A673 (cell line): ENCODE measurements around the gene PCED1B. TPM values are rescaled to one million over a fixed set of nuclear protein-coding genes. Genes with fewer than 3 reads are reported as not detected.

ENCODE experiments used
- BruUV-seq: library from RNA; stranded (reverse); fragments of 400-500 nt; replicated peaks from 2 replicates; lab custom pipeline; 2021; lab: Mats Ljungman, UMichigan
- CTCF ChIA-PET: fragments of 300-600 bp; sonication (Branson Sonifier 250); formaldehyde crosslinking; loops from one replicate; lab custom pipeline; 2022; ENCODE audit warnings: antibody characterized with exemption; lab: Charles Lee
- POLR2A ChIA-PET: fragments of 300-600 bp; sonication (Branson Sonifier 250); formaldehyde crosslinking; loops from one replicate; lab custom pipeline; 2022; ENCODE audit warnings: antibody characterized with exemption; ENCODE audit not compliant: low non-redundant PET; lab: Charles Lee
- DNase-seq: peaks from one replicate; pipeline ENCODE4 v3.0.0-alpha.2; 2015; ENCODE audit warnings: low spot score
- H3K27ac ChIP-seq: fragments of 200-600 bp; sonication (generic); 2 replicates; pipeline ENCODE4 v1.5.1; 2016; ENCODE audit warnings: mixed run types, low read depth, mild to moderate bottlenecking, mixed read lengths, antibody characterized with exemption, low read length; ENCODE audit not compliant: poor library complexity, severe bottlenecking
- H3K27me3 ChIP-seq: fragments of 200-600 bp; sonication (generic); replicated peaks from 2 replicates; pipeline ENCODE4 v1.6.1; 2017; ENCODE audit warnings: mixed run types, low read depth, mild to moderate bottlenecking, mixed read lengths, antibody characterized with exemption, low read length; ENCODE audit not compliant: insufficient read depth, poor library complexity
- H3K36me3 ChIP-seq: fragments of 200-600 bp; sonication (generic); 2 replicates; pipeline ENCODE4 v1.6.1; 2016; ENCODE audit warnings: mixed run types, mild to moderate bottlenecking, mixed read lengths, antibody characterized with exemption, low read length; ENCODE audit not compliant: insufficient read depth, poor library complexity, severe bottlenecking
- H3K4me1 ChIP-seq: fragments of 200-600 bp; sonication (generic); 2 replicates; pipeline ENCODE4 v1.6.1; 2017; ENCODE audit warnings: mixed run types, mild to moderate bottlenecking, mixed read lengths, antibody characterized with exemption, low read length; ENCODE audit not compliant: insufficient read depth, poor library complexity, severe bottlenecking
- H3K4me3 ChIP-seq: fragments of 200-600 bp; sonication (generic); 2 replicates; pipeline ENCODE4 v1.5.1; 2016; ENCODE audit warnings: low read depth, mixed run types, mild to moderate bottlenecking, mixed read lengths, low read length; ENCODE audit not compliant: poor library complexity, severe bottlenecking
- H3K9me3 ChIP-seq: fragments of 200-600 bp; sonication (generic); 2 replicates; pipeline ENCODE4 v1.6.1; 2016; ENCODE audit warnings: mixed run types, low read depth, mild to moderate bottlenecking, mixed read lengths, antibody characterized with exemption, low read length; ENCODE audit not compliant: poor library complexity, severe bottlenecking
- CTCF ChIP-seq: fragments of 300-800, 200-600 bp; sonication (generic); conservative IDR thresholded peaks from 2 replicates; pipeline ENCODE4 v1.5.1; 2017; ENCODE audit warnings: low read depth, mild to moderate bottlenecking, antibody characterized with exemption, low read length, moderate library complexity, mixed read lengths
- EZH2 ChIP-seq: fragments of 200-600 bp; sonication (generic); IDR thresholded peaks from 2 replicates; pipeline ENCODE4 v1.6.1; 2017; ENCODE audit warnings: borderline replicate concordance, low read depth, mild to moderate bottlenecking, mixed read lengths, antibody characterized with exemption, low read length; ENCODE audit not compliant: poor library complexity, severe bottlenecking
- intact Hi-C: fragments of 100-400 bp; cut with micrococcal nuclease; formaldehyde crosslinking; loops from one replicate; pipeline ENCODE4 v1.10.0; 2022; ENCODE audit not compliant: unreplicated experiment
- total RNA-seq: library from RNA; stranded (reverse); gene quantifications from 2 replicates; pipeline ENCODE4 v1.2.3, GENCODE V29; 2021

PCED1B gene
- total RNA-seq, 1 experiment from 2014 or later, result 3.1 TPM

- CTCF ChIA-PET, result no interaction called here
- no TSS peak for BruUV-seq
- Histone ChIP-seq H3K36me3 (no peaks in the 10 kb centered on the region), H3K27ac (no peak overlapping the region), H3K9me3 (no peaks in the 10 kb centered on the region), H3K4me1 (peaks cover 6% of the 10 kb centered on the region), H3K27me3 (no peaks in the 10 kb centered on the region), H3K4me3 (no peak overlapping the region)
- intact Hi-C loops, result no loop called here
- DNase-seq, result no peak
- POLR2A ChIA-PET, result no interaction called here
- TF ChIP-seq EZH2, result no peak
- TF ChIP-seq CTCF, result no peak
Measured at GRCh38 chr12:47190271-47190750, 110.9 kb downstream of the PCED1B start.

DNA sequence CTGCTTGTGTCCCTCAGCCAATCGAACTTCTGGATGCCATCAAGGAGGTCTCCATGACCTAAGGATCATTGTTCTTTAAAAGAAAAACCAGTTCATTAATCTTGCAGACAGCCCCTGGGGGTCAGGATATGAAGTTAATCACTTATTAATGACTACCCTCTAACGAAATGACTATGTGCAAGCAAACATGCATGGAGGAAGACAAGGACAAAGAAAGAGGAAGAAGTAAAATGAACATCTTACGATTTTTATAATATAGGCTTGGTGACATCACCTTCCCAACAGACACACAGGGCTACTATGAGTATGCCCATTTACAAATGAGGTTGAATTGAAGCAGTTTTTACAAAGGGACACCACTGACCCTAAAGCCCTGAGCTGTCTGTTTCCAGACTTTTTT, 111.5 kb downstream of the PCED1B start:
- Histone ChIP-seq H3K9me3 (no peaks in the 10 kb centered on the region), H3K27ac (no peak overlapping the region), H3K4me3 (no peak overlapping the region), H3K4me1 (peaks cover 6% of the 10 kb centered on the region), H3K36me3 (no peaks in the 10 kb centered on the region), H3K27me3 (no peaks in the 10 kb centered on the region)
- CTCF ChIA-PET, result no interaction called here
- BruUV-seq, result no TSS peak
- intact Hi-C loops, result no loop called here
- no peak for TF ChIP-seq EZH2
- TF ChIP-seq CTCF, result no peak
- POLR2A ChIA-PET, result no interaction called here
- no peak for DNase-seq

GRCh38 chr12:47192051-47192450, 112.6 kb downstream of the PCED1B start:
- CTCF ChIA-PET, result no interaction called here
- no peak for DNase-seq
- Histone ChIP-seq H3K36me3 (no peaks in the 10 kb centered on the region), H3K4me3 (no peak overlapping the region), H3K4me1 (peaks cover 6% of the 10 kb centered on the region), H3K27me3 (no peaks in the 10 kb centered on the region), H3K27ac (no peak overlapping the region), H3K9me3 (no peaks in the 10 kb centered on the region)
- POLR2A ChIA-PET, result no interaction called here
- BruUV-seq, result no TSS peak
- TF ChIP-seq CTCF (no peak), EZH2 (no peak)
- intact Hi-C loops, result no loop called here
